Measurements from ENCODE around the gene OGA.

OGA gene

GRCh38 chr10:101774589-101775272, 43.5 kb downstream of the OGA start:
- no peak for DNase-seq (ENCODE audit: low read depth, low spot score)
- Histone ChIP-seq H3K27ac (ENCODE audit: low read length) (no peak overlapping the region), H3K27me3 (ENCODE audit: control insufficient read depth, insufficient read depth, low read length) (peaks cover 48% of the 10 kb centered on the region), H3K4me3 (ENCODE audit: low read length) (no peak overlapping the region), H3K9me3 (ENCODE audit: control insufficient read depth, insufficient read depth, low read length) (no peaks in the 10 kb centered on the region), H3K36me3 (ENCODE audit: control insufficient read depth, insufficient read depth, low read length) (no peaks in the 10 kb centered on the region; the same call in 1 of the 2 replicates), H3K4me1 (ENCODE audit: control insufficient read depth, insufficient read depth, low read length) (peaks cover 10% of the 10 kb centered on the region)
- WGBS (ENCODE audit: insufficient coverage, insufficient read length) = no CpG with 5 or more reads among the region's 32 CpGs

DNA sequence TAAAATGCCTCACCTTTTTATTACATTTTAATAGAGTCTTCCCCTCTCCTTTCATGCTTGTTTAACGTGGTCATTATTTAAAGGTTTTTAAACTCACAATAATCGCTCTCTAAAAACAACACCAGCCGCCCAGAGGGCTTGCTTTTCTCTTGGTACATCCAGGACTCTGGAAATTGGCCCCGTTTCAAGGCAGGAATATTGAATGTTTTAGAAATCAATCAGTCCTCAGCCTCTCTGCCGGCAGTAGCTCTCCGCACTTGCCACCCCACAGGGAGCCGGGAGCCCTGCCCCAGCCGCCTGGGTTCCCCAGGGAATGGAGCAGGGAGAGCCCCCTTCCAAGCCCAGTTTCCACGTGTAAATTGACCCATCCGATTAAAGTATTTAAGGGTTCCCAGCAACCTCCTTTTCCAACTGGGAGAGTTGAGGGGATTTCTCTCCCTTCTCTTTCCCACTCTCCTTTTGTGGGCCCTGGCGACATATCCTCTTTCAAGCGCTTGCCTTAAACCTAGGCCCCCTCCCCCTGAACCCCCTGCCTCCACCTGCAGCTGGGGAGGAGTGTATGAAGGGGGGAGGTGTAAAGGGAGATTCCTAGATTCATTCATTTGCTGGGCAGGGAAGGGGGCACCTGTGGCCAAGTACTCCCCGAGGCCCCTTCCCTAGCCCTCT, 44.2 kb downstream of the OGA start:
- Histone ChIP-seq H3K4me3 (ENCODE audit: low read length) (no peak overlapping the region), H3K27ac (ENCODE audit: low read length) (no peak overlapping the region)
- WGBS (ENCODE audit: insufficient coverage, insufficient read length) = no CpG with 5 or more reads among the region's 13 CpGs

DNA sequence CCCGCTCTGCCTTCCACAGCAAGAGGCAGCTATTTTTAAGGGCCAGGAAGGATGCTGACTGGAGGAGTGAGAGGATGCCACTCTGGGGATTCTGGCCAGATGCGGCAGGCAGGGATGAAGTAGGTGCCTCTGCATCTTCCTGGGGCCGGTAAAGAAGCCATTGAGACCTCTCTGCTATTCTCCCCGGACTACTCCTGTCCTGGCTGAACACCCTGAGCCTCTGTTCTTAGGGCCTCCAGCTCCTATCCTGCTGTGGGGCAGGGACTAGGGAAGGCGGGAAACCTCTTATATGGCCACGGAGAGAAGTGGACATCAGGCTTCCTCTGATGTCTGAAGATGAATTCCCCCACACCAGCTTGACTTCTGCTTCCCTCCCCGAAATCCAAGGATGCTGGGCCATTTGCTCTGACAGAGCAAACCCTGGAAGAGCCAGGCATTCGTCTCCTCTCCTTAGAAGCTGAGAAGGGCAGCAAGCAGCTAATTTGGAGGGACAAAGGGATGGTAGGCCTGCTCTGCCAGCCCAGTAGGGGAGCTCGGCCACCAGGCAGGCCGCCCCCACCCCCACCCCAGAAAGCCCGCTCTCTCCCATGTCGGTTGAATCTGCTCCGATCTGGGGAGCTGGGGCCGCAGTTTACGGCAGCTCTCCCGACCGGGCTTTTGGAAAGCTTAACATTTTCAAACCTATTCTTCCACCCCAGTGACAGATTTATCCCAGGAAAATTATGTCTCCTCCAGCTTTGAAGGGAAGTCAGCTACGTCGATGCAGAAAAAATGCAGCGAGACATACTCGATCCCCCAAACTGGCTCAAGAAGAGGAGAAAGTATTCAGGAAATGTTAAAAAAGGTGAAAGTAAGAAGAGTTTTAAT, 45.1 kb downstream of the OGA start:
- Histone ChIP-seq H3K4me3 (ENCODE audit: low read length) (no peak overlapping the region), H3K9me3 (ENCODE audit: control insufficient read depth, insufficient read depth, low read length) (no peaks in the 10 kb centered on the region), H3K36me3 (ENCODE audit: control insufficient read depth, insufficient read depth, low read length) (no peaks in the 10 kb centered on the region; the same call in 1 of the 2 replicates), H3K4me1 (ENCODE audit: control insufficient read depth, insufficient read depth, low read length) (peaks cover 10% of the 10 kb centered on the region), H3K27ac (ENCODE audit: low read length) (no peak overlapping the region), H3K27me3 (ENCODE audit: control insufficient read depth, insufficient read depth, low read length) (peaks cover 46% of the 10 kb centered on the region)
- no CpG with 5 or more reads among the region's 21 CpGs for WGBS (ENCODE audit: insufficient coverage, insufficient read length)
- DNase-seq (ENCODE audit: low read depth, low spot score) = no peak

More for the DNA sequence above, 44.2 kb downstream of the OGA start:
- Histone ChIP-seq H3K36me3 (ENCODE audit: control insufficient read depth, insufficient read depth, low read length) (no peaks in the 10 kb centered on the region; the same call in 1 of the 2 replicates), H3K27me3 (ENCODE audit: control insufficient read depth, insufficient read depth, low read length) (peaks cover 48% of the 10 kb centered on the region), H3K4me1 (ENCODE audit: control insufficient read depth, insufficient read depth, low read length) (peaks cover 10% of the 10 kb centered on the region), H3K9me3 (ENCODE audit: control insufficient read depth, insufficient read depth, low read length) (no peaks in the 10 kb centered on the region)
- no peak for DNase-seq (ENCODE audit: low read depth, low spot score)

- Histone ChIP-seq H3K27ac (ENCODE audit: low read length) (no peak overlapping the region), H3K4me1 (ENCODE audit: control insufficient read depth, insufficient read depth, low read length) (peaks cover 6% of the 10 kb centered on the region), H3K27me3 (ENCODE audit: control insufficient read depth, insufficient read depth, low read length) (peaks cover 37% of the 10 kb centered on the region), H3K9me3 (ENCODE audit: control insufficient read depth, insufficient read depth, low read length) (no peaks in the 10 kb centered on the region), H3K4me3 (ENCODE audit: low read length) (no peak overlapping the region), H3K36me3 (ENCODE audit: control insufficient read depth, insufficient read depth, low read length) (no peaks in the 10 kb centered on the region; the same call in 1 of the 2 replicates)
- no peak for DNase-seq (ENCODE audit: low read depth, low spot score)
- WGBS (ENCODE audit: insufficient coverage, insufficient read length) = no CpG with 5 or more reads among the region's 6 CpGs
These were observed 46.0 kb downstream of the OGA start for GRCh38 chr10:101772017-101772894.

GRCh38 chr10:101771380-101771779, 46.9 kb downstream of the OGA start:
- no CpG with 5 or more reads among the region's 10 CpGs for WGBS (ENCODE audit: insufficient coverage, insufficient read length)
- H3K27me3 ChIP-seq (ENCODE audit: control insufficient read depth, insufficient read depth, low read length) = peaks cover 29% of the 10 kb centered on the region; the same call in 1 of the 2 replicates
- H3K36me3 ChIP-seq (ENCODE audit: control insufficient read depth, insufficient read depth, low read length) = no peaks in the 10 kb centered on the region; the same call in 1 of the 2 replicates
- DNase-seq (ENCODE audit: low read depth, low spot score) = no peak
- H3K4me3 ChIP-seq (ENCODE audit: low read length) = no peak overlapping the region
- no peak overlapping the region for H3K27ac ChIP-seq (ENCODE audit: low read length)
- H3K4me1 ChIP-seq (ENCODE audit: control insufficient read depth, insufficient read depth, low read length) = peaks cover 6% of the 10 kb centered on the region
- no peaks in the 10 kb centered on the region for H3K9me3 ChIP-seq (ENCODE audit: control insufficient read depth, insufficient read depth, low read length)

- Histone ChIP-seq H3K4me1 (ENCODE audit: control insufficient read depth, insufficient read depth, low read length) (peaks cover 6% of the 10 kb centered on the region), H3K27ac (ENCODE audit: low read length) (no peak overlapping the region), H3K4me3 (ENCODE audit: low read length) (no peak overlapping the region), H3K36me3 (ENCODE audit: control insufficient read depth, insufficient read depth, low read length) (no peaks in the 10 kb centered on the region; the same call in 1 of the 2 replicates), H3K9me3 (ENCODE audit: control insufficient read depth, insufficient read depth, low read length) (no peaks in the 10 kb centered on the region), H3K27me3 (ENCODE audit: control insufficient read depth, insufficient read depth, low read length) (peaks cover 28% of the 10 kb centered on the region; the same call in 1 of the 2 replicates)
- DNase-seq (ENCODE audit: low read depth, low spot score) = no peak
- WGBS (ENCODE audit: insufficient coverage, insufficient read length) = no CpG with 5 or more reads among the region's 41 CpGs
These were observed 47.7 kb downstream of the OGA start for GRCh38 chr10:101770331-101771215.

- H3K27ac ChIP-seq (ENCODE audit: low read length) = no peak overlapping the region
- H3K4me3 ChIP-seq (ENCODE audit: low read length) = no peak overlapping the region
- no peak for DNase-seq (ENCODE audit: low read depth, low spot score)
- peaks cover 19% of the 10 kb centered on the region; the same call in 1 of the 2 replicates for H3K27me3 ChIP-seq (ENCODE audit: control insufficient read depth, insufficient read depth, low read length)
- H3K4me1 ChIP-seq (ENCODE audit: control insufficient read depth, insufficient read depth, low read length) = peaks cover 6% of the 10 kb centered on the region
- H3K9me3 ChIP-seq (ENCODE audit: control insufficient read depth, insufficient read depth, low read length) = no peaks in the 10 kb centered on the region
- H3K36me3 ChIP-seq (ENCODE audit: control insufficient read depth, insufficient read depth, low read length) = no peaks in the 10 kb centered on the region; the same call in 1 of the 2 replicates
- WGBS (ENCODE audit: insufficient coverage, insufficient read length) = no CpG with 5 or more reads among the region's 5 CpGs
These were observed 48.6 kb downstream of the OGA start for GRCh38 chr10:101769541-101770180.

DNA sequence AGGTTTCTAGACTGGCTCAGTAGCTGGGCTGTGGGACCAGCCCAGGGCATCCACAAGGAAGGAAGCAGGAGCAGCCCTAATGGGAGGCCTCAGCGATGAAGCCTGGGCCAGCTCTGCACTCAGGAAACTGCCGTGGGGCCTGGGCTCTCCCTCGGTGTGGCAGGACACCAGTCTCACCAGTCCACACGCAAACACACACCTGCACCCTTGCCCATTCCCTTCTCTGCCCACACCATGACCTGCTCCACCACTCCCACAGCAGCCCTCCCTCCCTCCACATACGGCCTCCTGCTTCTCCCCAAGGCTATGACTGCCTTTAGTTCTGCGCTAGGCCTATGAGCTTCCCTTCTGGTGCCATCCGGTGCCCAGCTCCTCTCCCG, 49.5 kb downstream of the OGA start:
- no CpG with 5 or more reads among the region's 8 CpGs for WGBS (ENCODE audit: insufficient coverage, insufficient read length)
- Histone ChIP-seq H3K36me3 (ENCODE audit: control insufficient read depth, insufficient read depth, low read length) (no peaks in the 10 kb centered on the region; the same call in 1 of the 2 replicates), H3K9me3 (ENCODE audit: control insufficient read depth, insufficient read depth, low read length) (no peaks in the 10 kb centered on the region), H3K4me1 (ENCODE audit: control insufficient read depth, insufficient read depth, low read length) (peaks cover 6% of the 10 kb centered on the region), H3K27ac (ENCODE audit: low read length) (no peak overlapping the region), H3K4me3 (ENCODE audit: low read length) (no peak overlapping the region), H3K27me3 (ENCODE audit: control insufficient read depth, insufficient read depth, low read length) (peaks cover 11% of the 10 kb centered on the region; the same call in 1 of the 2 replicates)
- no peak for DNase-seq (ENCODE audit: low read depth, low spot score)

Measured in iPS DF 6.9 (cell line).